LNCaP clone FGC (cell line): ENCODE results near the gene DPH3.

Experiments
- DNase-seq: peaks from one replicate; pipeline ENCODE4 v3.0.0-alpha.2; 2011; ENCODE audit warnings: low read depth
- H3K4me3 ChIP-seq: 2 replicates; pipeline ENCODE4 v1.5.1; 2011; ENCODE audit warnings: mild to moderate bottlenecking, low read depth, low read length, control low read depth
- TF ChIP-seq, protein P1 (sequence below): IDR thresholded peaks from 2 replicates; pipeline ENCODE4 v1.5.1; 2012; ENCODE audit warnings: mild to moderate bottlenecking; ENCODE audit not compliant: control insufficient read depth, insufficient read depth; ENCODE audit errors: extremely low read depth

DPH3 gene

DNA sequence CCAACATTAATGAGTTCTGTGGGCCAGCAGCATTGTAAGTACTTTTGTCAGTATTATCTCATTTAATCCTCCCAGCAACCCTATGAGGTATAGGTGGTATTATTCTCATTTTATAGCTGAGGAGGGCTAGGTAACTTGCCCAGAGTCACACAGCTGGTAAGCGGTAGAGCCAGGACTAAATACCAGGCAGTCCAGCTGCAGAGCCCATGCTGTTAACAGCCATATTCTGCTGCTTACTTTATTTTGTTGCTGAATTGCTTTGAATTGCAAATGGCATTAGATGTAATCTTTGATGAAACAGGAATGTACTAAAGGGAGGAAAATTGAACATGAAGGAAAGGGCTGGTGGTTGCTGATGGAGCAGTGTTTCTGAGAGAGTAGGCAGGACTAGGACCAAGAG, 19.9 kb upstream of the DPH3 start:
- DNase-seq = no peak
- TF ChIP-seq, protein P1, sequence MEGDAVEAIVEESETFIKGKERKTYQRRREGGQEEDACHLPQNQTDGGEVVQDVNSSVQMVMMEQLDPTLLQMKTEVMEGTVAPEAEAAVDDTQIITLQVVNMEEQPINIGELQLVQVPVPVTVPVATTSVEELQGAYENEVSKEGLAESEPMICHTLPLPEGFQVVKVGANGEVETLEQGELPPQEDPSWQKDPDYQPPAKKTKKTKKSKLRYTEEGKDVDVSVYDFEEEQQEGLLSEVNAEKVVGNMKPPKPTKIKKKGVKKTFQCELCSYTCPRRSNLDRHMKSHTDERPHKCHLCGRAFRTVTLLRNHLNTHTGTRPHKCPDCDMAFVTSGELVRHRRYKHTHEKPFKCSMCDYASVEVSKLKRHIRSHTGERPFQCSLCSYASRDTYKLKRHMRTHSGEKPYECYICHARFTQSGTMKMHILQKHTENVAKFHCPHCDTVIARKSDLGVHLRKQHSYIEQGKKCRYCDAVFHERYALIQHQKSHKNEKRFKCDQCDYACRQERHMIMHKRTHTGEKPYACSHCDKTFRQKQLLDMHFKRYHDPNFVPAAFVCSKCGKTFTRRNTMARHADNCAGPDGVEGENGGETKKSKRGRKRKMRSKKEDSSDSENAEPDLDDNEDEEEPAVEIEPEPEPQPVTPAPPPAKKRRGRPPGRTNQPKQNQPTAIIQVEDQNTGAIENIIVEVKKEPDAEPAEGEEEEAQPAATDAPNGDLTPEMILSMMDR = no peak

DNA sequence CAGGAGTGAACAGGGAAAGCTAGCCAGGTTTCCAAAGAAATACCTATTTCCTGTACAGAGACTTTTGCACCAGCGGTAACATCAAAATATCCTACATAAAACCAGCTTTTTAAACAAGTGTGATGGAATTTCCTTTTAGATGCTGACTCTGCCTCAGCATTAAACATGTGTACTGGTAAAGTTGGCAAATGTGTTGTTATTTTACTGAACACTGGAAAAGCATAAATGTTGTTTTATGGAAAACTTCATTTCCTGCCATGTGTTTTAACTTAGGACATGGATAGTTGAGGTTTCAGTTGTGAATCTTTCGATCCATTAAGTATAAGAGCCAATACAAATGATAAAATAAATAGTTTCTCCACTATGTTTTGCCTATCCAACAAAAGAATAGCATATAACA, 15.9 kb upstream of the DPH3 start:
- DNase-seq = no peak
- no peak overlapping the region for H3K4me3 ChIP-seq
- TF ChIP-seq, protein P1 = no peak

More for the DNA sequence above, 19.9 kb upstream of the DPH3 start:
- no peak overlapping the region for H3K4me3 ChIP-seq

DNA sequence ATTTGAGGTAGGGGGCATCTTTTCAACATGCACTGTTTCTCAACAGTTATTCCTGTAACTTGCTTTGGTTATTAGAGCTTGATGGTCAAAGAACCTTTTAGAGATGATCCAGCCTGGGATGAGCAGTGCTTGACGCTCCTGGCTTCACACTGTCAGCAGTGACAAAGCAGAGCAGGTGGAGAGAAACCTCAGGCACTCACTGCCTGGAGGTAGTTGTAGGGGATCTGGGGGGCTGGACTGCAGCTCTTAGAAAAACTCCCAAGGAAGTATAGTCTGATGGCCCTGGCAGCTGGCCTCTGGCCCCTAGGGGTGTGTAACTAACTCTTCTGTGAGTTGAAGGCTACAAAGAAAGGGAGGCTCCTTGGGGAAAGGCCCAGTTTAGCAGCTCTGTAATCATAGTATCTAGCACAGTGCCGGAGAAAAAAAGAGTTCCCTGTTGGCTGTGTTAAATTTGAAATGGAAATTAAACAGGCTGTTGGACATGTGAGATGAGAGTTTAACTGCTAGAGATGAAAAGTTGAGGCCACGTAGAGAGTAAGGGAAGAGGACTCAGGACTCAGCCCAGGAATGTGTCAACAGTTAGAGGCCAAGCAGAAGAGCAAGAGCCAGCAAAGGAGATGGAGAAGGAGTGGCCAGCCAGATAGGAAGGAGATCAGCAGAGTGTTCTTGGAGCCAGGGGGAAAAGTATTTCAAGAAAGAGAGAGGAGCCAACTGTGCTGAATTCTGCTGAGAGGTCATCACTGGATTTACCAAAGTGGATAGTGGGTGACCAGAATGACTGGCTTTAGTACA, 14.5 kb upstream of the DPH3 start:
- no peak overlapping the region for H3K4me3 ChIP-seq
- TF ChIP-seq, protein P1 = no peak
- DNase-seq = no peak

DNA sequence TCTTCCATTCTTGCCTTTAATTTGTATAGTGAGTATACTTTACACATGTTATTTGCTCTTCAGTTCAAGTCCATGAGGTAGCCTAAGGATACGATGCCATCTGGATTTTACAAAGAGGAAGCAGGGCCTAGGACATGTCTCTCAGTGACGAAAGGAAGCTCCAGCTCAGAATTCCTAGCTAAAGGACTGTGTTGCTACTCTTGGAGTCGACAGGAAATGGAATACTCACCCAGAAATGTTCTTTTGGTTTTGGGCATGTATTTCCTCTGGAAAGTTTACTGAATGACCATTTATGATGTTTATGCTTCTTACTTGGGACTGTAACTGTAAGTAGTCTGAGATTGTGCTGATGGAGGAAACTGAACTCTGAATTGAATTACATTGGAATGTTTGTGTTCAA, 12.7 kb upstream of the DPH3 start:
- TF ChIP-seq, protein P1 = no peak
- H3K4me3 ChIP-seq = no peak overlapping the region
- DNase-seq = no peak

DNA sequence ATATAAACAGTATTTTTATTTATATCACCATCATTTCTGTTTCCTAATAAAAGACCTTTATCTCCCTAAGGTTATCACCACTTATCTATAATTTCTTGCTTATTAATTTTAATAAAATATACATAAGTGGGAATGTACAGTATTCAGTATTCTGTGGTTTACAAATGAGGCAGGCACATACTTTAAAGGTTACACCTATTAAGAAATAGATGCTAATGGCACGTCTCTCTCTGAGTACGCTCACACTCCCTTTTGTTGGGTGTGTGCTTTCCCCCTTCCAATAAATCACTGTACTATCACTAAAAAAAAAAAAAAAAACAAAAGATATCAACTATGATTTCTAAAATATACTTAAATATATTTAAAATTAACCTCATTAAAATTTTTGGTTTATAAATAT, 9.1 kb upstream of the DPH3 start:
- TF ChIP-seq, protein P1 = no peak
- no peak overlapping the region for H3K4me3 ChIP-seq
- no peak for DNase-seq

DNA sequence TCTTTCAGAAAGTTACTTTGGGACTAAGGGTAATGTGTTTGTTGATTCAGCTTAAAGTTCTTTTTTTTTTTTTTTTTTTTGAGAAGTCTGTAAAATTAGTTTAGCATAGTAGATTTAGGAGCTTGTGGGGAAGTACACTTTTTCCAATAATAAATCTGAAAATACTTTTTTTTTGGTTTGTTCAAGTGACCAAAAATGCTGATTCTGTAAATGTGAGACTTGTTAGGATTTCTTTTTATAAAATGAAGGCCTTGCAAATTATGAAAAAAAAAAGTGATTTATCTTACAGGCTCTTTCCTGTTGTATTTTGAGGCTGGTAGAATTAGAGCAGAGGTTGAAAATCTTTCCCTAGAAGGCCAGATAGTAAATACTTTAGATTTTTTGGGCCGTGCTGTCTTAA, 7.8 kb upstream of the DPH3 start:
- H3K4me3 ChIP-seq = no peak overlapping the region
- DNase-seq = no peak
- TF ChIP-seq, protein P1 = no peak

DNA sequence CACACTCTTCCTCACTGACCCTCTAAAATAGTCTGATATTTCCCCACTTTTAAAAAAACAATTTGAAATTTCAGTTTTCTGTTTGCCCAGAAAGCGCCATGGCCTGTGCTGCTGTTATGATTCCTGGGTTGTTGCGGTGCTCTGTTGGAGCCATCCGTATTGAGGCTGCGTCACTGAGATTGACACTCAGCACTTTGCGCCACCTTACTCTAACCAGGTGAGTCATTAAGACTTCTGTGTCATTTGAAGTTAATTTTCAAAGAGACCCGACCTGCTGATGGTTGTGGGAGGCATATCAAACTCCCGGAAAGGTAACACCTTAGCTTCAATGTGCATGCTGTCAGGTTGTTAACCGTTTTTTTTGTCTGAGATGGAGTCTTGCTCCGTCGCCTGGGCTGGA, 6.1 kb upstream of the DPH3 start:
- TF ChIP-seq, protein P1 = no peak
- H3K4me3 ChIP-seq = no peak overlapping the region
- no peak for DNase-seq
